HG03108 (cell line): ENCODE measurements around the gene ADAT3.
"Not testable (repeated sequence)": the region's sequence is repeated elsewhere in the genome, so short reads cannot be mapped to it uniquely, and the experiment has no call there.

ENCODE experiments used
- ATAC-seq: cut with Tn5 transposase; IDR thresholded peaks from one replicate; pipeline ENCODE4 v1.9.1; 2021; ENCODE audit warnings: moderate library complexity; ENCODE audit not compliant: unreplicated experiment

Gene ADAT3

DNA sequence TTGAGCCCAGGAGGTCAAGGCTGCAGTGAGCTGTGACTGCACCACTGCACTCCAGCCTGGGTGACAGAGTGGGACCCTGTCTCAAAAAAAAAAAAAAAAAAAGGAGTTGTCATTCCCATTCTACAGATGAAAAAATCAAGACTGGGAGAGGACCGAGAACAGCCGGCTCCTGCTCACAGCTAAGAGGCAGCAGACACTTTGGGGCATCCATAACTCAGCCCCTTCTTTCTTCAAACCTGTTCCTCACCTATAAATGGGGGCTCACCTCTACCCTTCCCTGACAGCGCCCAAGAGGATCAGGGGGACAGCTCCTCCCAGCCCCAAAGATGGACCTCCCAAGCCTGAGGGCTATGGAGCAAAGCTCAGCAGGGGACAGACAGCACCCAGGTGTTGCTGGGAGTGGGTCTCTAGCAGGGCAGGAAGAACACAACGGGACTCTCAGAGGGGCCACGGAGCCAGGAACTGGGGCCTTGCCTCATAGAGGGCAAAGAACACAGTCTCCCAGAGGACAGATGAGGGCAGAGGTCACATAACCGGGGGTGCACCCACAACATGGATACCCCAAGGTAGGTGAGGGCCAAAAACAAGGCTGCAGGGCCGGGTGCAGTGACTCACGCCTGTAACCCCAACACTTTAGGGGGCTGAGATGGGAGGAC lies 38.4 kb upstream of the ADAT3 start:
- ATAC-seq, result no peak

- ATAC-seq, result no peak
These were observed 37.9 kb upstream of the ADAT3 start for GRCh38 chr19:1867349-1867724.

DNA sequence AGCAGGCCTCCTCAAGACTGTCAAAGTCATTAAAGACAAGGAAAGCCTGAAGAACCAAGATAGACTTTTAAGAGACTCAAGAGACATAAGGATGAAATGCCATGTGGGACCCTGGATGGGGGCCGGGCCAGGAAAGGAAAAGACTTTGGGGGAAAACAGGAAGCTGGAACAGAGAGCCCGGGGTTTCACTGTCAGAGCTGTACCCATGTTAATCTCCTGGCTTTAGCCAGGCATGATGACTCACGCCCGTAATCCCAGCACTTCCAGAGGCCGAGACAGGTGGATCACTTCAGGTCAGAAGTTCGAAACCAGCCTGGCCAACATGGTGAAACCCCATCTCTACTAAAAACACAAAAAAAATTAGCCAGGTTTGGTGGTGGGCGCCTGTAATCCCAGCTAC lies 36.2 kb upstream of the ADAT3 start:
- no peak for ATAC-seq

DNA sequence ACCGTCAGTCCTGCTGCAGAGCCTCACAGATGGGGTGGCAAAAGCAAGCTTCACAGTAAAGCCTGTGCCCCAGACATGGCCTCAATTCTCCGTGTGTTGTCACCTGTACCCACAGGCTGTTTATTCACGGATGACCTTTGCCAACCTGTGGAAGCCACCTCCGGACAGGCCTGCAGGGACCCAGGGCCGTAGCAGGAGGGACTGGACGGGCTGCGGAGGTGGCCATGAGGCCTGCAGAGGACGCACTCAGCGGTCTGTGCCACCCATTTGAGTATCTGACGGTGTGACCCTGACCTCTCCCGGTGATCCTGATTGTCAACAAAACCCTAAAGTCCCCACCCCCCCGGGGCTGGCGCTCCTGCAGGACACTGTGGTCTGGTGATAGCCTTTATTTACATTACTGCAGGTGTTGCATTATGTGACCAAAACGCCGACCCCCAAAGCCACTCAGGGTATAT lies 34.0 kb upstream of the ADAT3 start:
- ATAC-seq, result no peak

DNA sequence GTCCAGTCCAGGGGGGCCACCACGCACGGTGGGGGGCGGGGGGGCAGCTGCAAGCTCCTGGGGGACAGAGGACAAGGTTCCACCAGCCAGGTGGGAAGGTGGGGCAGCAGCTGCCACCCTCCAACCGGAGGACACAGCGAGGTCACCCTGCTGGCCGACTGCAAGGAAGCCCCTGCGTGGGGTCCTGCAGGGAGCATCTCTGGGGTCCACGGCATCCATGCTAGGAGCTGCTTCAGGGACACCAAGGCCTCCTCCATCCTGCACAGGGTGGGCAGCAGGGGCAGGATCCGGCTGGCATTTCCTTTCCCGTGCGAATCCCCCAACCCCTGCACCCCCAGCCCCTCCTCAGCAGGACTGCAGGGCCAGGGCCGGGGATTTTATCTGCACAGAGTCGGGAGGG lies 33.6 kb upstream of the ADAT3 start:
- ATAC-seq, result no peak

- no peak for ATAC-seq
These were observed 32.2 kb upstream of the ADAT3 start for GRCh38 chr19:1872807-1873523.

DNA sequence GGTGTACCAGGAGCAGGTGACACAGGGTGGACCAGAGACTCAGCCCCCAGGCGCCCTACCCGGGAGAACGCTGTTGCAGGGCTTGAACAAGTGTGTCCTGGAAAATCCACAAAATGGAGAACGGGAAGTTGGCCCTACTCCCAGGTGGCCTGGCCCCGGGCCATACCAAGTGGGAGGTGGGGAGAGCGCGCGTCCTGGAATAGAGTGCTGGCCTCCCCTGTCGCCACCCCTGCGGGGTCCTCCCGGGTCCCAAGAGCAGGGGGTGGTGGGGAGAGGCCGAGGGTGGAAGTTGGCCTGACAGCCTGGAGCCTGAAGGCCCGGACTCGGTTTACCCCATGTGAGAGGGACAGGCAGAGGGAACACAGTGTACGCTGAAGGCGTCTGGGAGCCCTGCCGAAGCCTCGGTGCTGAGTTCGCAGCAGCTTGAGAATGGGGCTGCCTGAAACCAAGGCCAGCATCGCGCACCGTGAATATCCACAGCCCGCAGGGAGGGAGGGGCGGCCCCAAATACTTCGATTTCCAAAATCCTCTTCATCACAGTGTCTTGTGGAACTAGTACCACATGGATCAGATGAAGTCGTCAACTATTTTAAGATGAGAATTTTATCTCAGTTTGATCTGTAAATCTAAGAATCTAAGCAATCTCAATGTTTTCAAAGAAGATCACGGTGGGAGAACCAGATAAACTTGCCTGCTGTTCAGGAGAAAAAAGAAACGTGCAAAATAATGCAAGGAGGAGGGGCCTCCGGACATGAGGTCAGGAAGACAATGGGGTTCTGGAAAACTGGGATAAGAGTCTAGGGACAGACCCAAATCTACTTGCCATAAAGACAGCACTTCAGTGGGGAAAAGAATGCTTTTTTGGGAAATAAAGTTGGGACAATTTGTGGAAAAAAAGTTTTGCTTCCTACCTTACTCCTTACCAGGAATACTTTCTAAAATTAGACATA lies 31.4 kb upstream of the ADAT3 start:
- ATAC-seq, result no peak

DNA sequence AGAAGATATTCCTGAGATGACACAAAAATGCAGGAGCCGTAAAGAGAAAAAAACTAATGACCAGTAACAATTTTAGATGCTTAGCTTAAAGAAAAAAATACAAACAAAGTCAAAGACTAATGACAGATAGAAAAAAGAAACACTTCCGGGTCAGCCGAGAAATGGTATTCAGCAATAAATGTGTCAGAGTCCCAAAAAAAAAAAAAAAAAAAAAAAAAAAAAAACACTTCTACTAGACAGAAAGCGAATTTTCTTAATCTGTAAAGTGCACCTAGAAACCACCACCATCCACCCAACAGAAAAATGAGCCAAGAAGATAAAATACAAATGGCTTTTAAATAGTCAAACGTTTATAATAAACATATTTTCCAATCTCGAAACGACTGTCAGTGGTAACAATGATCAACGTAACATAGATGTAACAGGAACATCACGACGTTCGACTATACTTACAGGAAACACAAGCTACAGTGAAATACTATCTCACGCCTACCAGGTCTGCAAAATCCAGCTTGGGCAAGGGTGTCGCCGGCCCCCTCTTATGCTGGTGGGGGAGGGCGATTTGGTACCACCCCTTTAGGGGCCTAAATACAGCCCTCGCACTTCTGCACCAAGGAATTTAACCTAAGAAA lies 30.5 kb upstream of the ADAT3 start:
- ATAC-seq, result no peak

- ATAC-seq, result not testable (repeated sequence)
These were observed 29.9 kb upstream of the ADAT3 start for GRCh38 chr19:1875265-1875645.

- peak; percentile 82 for ATAC-seq
These were observed 29.3 kb upstream of the ADAT3 start for GRCh38 chr19:1875646-1876495.

GRCh38 chr19:1876496-1877279 lies 28.5 kb upstream of the ADAT3 start:
- ATAC-seq, result peak; percentile 17

- ATAC-seq, result not testable (repeated sequence)
These were observed 27.9 kb upstream of the ADAT3 start for GRCh38 chr19:1877280-1877660.

DNA sequence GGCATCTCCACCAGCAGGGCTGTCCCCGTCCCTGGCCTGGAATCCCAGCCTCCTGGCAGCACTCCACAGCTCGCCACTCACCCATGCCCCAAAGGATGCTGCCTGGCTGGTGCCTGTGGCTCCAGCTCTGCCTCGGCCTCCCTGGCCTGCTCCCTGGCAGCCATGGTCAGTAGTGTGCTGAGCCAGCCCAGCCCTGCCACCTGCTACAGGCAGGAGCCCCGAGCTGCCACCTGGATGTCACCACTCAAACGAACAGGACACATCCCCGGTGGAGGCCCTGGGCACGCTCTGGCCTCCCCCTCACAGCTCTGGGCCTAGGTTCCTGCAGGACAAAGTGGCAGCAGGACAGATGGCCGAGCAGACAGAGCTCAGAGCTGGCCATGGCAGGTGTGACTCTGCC lies 26.6 kb upstream of the ADAT3 start:
- not testable (repeated sequence) for ATAC-seq

DNA sequence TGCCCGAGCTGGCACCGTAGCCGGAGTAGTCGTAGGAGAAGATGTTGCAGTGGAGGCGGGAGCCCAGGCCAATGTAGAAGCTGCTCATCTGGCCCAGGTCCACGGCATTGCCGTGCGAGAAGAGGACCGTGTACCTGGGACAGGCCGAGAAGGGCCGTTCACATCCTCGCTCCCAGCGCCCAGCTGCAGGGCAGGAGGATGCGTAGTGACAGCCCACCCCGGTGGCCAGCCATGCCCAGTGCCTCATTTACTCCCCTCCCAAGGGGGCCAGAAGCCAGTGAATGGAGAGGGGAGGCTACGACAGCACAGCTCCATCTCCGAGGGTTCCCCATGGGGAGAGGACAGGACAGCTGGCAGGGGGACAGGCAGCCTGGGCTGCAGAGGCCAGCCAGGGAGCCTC lies 25.2 kb upstream of the ADAT3 start:
- ATAC-seq, result not testable (repeated sequence)

GRCh38 chr19:1880611-1881392 lies 24.4 kb upstream of the ADAT3 start:
- ATAC-seq, result no peak

- ATAC-seq, result not testable (repeated sequence)
These were observed 23.7 kb upstream of the ADAT3 start for GRCh38 chr19:1881393-1882088.

GRCh38 chr19:1882089-1882785 lies 23.0 kb upstream of the ADAT3 start:
- no peak for ATAC-seq
